GM23248 (cell line): Measurements from ENCODE around the gene CCDC167.

Experiments used
- EZH2 ChIP-seq: fragments of 200-600 bp; sonication (generic); IDR thresholded peaks from 2 replicates; pipeline ENCODE4 v1.6.1; 2018; ENCODE audit warnings: antibody characterized with exemption, mild to moderate bottlenecking; ENCODE audit not compliant: insufficient read depth, poor library complexity, severe bottlenecking
- EZH2phosphoT487 ChIP-seq: fragments of 200-600 bp; sonication (generic); IDR thresholded peaks from 2 replicates; pipeline ENCODE4 v1.6.1; 2018; ENCODE audit warnings: antibody characterized with exemption, moderate library complexity, mild to moderate bottlenecking, low read depth; ENCODE audit not compliant: insufficient read depth

- TF ChIP-seq EZH2 (no peak), EZH2phosphoT487 (no peak)
These were observed 6.6 kb downstream of the CCDC167 start for GRCh38 chr6:37492991-37493660.
